Right renal pelvis (tissue), 4 donors: ENCODE measurements around the gene LSM3. TPM values are rescaled to one million over a fixed set of nuclear protein-coding genes. Genes with fewer than 3 reads are reported as not detected.
"Not testable (repeated sequence)": the region's sequence is repeated elsewhere in the genome, so short reads cannot be mapped to it uniquely, and the experiment has no call there.

Source experiments
- DNase-seq, 4 donors: peaks; one replicate each; pipeline ENCODE4 v3.0.0-alpha.2; 2013; ENCODE audit warnings: low read depth in 4 of 4, low spot score in 3 of 4, missing footprints in 1 of 4
- polyA plus RNA-seq, 4 donors: library from polyadenylated mRNA; unstranded; fragments of 120-200 nt; gene quantifications; one replicate each; pipeline ENCODE4 v1.2.1, GENCODE V29; 2013; ENCODE audit not compliant: insufficient read length in 4 of 4

LSM3 gene
- polyA plus RNA-seq, 4 donors = 17.2 to 19.5 (median 18.3) TPM

DNA sequence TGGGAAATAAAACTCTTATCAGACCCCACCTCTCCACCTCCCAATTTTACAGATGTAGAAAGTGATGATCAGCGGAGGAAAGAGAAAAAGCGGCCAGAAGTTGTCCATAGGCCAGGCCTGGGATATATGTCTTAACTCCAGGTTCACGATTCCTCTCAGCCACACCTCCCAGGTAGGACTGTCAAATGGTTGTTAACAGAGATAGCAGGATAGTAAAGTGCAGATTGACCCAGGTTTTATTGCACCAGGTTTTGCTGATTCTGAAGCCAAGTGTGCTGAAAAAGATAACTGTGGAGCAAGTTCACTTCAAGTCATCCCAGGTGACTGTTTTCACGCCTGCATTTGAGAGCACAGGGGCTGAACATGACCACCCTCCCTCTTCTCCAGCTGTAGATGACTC, 36.1 kb downstream of the LSM3 start:
- DNase-seq = no peak

DNA sequence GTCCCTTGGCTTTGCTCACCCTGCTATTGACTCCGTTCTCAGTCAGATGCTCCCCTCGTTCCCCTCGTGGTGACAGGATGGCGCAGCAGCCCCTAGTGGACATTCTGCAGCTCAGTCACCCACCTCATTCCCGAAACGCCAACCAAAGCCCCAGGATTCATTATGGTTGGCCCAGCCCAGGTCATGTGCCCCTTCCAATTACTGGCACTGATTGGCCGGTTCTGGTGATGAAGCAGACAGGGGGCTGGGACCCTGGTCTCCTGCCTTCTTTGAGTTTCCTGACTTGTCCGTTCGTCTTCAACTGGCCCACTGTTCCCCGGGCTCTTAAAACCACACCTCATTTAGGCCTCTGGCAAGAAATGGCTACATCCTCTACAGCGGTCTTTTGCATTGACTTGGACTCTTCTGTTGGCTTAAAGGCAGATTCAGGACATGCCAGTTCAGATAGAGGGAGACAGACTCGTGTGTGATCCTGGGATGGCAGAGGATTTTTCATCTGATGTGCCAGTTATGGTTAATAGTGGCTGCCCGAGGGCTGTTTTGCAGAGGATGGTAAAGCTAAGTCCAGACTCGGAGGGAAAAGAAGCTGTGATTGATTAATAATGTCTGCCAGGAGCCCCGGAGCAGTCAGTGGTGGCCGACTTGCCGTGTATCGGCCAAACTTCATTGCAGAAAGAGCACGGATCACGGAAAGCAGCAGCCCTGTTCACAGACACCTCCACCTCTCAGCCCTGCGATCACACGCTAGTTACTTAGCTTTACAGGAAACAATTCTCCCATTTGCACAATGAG, 37.8 kb downstream of the LSM3 start:
- peak in 3 of 4 donors; percentile 76 to 78 (median 78) for DNase-seq

DNA sequence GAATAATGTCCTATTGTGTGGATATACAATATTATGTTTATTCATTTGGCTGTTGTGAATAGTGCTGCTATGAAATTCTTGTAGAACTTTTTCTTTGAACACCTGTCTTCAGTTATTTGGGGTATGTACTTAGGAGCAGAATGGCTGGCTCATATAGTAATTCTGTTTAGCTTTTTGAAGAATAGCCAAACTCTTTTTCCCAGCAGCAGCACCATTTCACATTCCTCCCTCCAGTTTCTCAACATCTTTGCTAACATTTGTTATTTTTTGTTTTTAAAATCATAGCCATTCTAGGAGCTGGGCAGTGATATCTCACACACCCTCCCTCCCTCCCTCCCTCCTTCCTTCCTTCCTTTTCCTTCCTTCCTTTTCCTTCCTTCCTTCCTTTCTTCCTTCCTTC, 39.7 kb downstream of the LSM3 start:
- DNase-seq = no peak

DNA sequence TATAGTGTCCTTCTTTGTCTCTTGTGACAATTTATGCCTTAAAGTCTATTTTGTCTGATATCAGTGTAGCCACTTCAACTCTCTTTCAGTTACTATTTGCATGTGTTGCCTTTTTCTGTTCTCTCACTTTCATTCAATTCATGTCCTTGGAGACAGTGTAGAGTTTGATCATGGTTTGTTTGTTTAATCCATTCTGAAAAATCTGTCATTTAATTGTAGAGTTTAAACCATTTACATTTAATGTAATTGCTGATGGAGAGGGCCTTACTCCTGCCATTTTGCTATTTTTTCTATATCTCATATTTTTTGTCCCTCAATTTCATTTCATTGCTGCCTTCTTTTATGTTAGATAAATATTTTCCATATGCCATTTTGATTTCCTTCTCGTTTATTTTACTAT, 42.3 kb downstream of the LSM3 start:
- DNase-seq = no peak

DNA sequence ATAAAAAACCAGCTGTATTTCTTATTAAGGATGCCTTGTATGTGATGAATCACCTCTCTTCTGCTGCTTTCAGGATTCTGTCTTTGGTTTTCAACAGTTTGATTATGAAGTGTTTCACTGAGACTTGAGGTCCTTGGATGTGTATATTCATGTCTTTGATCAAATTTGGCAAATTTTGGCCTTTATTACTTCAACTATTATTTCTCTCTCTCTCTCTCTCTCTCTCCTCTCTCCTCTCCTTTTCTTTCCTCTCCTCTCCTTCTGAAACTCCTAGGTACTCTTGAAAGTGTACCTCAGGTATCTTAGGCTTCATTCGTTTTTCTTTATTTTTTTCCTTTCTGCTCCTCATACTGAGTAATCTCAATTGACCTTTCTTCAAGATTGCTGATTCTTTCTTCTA, 43.3 kb downstream of the LSM3 start:
- no peak for DNase-seq

DNA sequence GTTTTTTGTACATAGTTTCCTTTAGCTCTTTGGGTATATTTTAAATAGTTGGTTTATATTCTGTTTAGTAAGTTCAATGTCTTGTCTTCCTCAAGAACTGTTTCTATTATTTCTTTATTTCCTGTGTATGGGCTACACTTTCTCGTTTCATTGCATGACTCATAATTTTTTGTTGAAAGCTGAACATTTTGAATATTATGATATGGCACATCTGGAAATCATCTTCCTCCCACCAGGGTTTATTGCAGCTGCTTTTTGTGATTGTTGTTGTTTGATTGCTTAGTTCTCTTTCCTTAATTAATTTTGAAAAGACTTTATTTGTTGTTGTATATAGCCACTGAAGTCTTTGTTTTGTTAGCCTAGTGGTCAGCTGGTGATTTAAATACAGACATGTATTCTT, 43.8 kb downstream of the LSM3 start:
- no peak for DNase-seq

DNA sequence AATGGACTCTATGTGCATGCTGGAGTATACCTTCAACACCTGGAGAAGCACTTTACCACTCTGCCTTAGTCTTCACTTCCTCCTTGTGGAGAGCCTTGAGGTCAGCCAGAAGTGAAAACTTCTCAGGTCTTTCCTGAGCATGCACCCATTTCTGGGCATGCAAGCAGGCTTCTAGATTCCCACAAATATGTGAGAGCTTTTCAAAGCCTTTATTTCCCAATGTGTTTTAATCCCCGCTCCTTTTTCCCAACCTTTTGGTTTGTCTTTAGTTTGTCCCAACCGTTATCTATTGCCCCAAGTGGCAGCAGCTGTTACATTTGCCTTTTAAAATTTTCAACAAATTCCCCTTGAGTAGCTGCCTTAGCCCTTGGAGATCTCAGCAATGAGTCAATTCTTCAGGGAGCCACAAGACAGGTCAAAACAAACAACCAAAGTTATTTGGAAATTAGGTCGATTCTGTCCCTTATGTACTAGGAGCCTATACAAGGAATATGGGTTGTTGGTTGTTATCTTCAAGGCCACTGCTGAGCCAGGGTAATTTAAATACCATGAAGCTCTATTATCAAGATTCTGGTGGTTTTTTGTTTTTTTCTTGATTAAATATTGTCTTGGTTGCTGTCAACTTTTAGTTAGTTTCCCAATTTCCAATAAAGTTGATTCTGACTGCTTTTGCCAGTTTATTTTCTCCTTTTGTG, 44.4 kb downstream of the LSM3 start:
- no peak for DNase-seq

DNA sequence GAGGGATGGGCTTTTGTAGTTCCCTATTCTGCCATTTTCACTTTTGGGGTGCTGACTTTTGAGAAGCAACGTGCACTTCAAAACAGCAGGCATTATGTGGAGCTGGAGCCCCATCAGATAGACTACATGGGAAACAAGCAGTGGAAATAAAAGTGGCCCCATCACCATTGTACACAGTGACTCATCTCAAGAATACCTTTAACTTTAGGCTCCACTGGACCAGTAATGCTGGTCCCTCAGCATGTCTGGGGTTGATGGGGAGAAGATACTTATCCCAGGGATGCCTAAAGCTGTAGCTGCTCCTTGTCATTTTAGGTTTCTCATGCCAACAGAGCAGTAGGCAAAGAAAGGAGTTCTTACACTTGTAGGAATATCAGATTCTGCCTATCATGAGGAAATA, 45.0 kb downstream of the LSM3 start:
- DNase-seq = no peak

DNA sequence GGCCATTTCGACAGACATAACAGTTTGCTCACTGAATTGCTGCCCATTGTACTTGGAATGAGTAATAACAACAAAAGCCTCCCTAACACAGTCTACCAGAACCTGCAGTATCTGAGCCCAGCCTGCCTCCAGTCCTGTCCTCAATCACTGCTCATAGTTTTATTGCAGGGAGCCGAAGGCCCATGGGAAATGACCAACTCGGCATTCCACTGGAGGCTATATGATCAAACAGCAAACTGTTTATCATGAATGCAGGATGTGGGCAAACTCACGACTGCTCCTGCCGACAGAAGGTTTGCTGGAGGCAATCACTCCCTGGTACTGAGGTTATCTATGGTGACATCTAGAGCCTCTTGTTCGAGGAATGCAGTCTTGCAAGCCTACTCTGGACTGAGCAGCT, 46.3 kb downstream of the LSM3 start:
- no peak for DNase-seq

DNA sequence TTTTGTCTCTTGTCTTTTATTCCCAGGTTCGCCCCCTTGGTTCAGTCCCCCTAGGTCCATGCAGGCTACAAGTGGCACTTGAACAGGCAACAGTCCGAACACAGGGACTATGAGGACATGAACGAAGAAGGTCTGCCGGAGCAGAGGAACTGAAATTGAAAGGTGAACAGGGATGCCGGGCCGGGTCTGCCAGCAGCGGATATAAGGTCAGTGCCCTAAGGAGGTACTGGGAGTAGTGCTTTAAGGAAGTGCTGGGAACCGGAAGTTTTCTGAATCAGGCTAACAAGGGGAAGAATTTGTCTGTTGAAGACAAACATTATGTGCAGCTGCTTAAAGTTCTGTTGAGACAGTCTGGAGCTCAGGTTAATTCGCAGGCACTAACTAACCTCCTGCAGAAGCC, 46.8 kb downstream of the LSM3 start:
- no peak for DNase-seq

DNA sequence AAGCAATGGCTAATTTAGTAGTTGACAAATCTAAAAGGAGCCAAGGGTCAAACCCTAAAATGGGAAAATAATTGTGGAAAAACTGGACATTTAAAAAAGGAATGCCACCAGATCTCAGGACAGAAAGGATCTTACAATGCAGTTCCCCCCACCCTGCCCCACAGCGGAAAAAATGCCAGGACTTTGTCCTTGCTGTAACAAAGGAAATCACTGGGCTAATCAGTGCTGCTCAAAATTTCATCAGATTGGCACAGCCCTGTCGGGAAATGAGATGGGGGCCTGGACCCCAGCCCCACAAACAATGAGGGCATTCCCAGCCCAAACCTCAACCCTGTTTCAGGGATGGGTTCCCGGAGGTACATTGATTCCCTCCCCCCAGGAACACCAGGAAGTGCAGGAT, 47.7 kb downstream of the LSM3 start:
- not testable (repeated sequence) for DNase-seq

DNA sequence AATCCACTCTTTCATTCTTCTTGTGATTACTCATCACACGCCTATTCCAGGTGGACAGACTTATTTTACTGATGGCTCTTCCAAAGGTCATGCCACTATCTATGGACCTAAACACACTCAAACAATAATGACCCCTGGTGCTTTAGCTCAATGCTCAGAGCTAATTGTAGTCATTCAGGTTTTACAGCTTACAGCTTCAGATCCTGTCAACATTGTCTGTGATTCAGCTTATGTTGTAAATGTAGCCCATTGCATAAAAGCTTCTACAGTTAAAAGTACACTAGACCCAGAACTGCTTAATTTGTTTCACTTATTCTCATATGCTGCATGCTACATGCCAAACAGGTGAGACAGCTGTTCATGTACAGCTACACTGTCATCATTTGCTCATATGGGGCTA, 49.2 kb downstream of the LSM3 start:
- DNase-seq = no peak

DNA sequence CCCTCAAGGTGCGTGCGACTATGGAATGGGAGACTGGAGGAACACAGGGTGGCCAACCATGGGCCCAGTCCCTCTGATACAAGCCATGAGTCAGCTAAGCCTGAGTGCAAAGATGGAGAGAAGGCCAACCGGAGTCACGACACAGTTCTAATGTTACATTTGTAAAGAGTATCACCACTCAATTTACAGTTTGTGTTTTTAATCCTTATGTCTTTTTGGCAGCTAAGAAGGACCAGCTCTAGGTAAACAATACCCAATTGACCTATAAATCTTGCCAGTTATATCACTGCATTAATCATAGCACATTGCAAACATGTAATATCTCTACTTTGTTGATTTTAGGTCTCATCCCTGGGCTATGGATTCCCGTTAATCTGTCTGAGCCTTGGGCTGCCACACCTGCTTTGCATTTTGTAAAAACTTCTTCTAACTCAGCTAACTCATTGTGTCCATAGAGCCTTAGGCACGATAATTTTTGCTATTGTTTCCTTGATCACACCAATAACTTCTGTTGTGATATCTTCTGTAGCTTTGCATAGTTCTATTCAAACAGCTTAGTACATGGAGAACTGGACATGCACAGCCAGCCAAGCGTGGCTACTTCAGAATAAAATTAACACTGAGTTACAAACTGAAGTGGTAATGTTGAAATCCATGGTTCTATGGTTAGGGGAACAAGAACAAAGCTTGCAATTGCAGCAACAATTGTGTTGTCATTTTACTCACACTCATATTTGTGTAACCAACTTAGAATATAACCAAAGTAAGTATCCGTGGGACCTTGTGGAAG, 50.3 kb downstream of the LSM3 start:
- DNase-seq = no peak

DNA sequence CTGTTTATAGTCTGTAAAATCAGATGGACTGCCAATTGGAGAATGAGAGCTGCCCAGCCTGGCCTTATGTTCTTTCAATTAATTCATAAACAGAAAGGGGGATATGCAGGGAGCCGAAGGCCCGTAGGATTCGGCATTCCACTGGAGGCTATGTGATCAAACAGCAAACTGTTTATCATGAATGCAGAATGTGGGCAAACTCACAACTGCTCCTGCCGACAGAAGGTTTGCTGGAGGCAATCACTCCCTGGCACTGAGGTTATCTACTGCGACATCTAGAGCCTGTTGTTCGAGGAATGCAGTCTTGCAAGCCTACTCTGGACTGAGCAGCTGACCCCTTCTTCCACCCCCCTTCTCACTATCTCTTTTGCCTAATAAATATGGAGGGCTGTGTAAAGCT, 51.1 kb downstream of the LSM3 start:
- DNase-seq = not testable (repeated sequence)

DNA sequence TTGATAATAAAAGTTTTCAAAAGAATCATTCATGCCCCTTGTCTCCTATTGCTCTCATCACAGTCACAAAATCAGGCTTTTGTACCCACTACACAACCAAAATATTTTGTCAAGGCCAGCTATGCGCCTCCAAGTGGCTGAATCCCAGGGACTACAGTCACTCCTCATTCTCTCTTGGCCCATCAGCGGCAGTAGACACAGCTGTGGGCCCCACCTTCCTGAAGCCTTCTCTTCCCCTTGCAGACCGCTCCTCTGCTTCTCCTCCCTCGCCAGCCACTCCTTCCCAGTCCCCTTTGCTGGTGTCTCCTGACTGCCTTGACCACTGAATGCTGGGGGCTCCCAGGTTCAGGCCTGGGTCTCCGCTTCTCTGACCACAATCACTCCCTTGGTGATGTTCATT, 52.1 kb downstream of the LSM3 start:
- DNase-seq = no peak

DNA sequence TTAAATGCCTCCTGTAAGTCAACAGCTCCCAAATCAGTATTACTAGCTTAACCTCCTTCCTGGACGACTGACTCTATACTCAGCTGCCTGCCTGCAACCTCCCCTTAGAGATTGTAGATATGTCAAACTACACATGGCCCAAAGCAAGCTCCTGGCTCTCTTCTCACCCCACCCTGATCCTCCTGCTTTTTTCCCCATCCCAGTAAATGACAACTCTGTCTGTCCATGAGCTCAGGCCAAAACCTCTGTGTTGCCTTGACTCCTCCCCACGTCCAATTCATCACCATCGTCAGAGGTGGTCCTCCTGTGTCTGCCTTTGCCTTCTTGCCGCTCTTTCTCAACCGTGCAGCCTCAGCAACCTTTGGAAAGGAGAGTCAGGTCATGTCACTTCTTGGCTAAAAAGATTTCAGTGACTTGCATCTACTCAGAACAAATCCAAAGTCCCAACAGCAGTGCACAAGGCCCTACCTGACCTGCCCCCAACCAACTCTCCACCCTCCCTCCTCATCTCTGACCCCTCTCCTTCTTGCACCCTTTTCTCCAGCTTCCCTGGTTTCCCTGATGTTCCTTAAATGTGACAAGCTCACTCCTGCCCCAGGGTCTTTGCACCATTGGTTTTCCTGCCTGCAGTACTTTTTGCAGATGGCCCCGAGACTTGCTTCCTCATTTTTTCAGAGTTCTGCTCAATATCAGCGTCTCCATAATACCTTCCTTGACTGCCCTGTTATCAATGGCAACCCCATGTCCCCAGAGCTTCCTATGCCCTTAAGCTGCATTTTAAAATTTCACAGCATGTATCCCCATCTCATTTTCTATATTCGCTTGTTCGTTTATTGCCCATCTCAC, 52.8 kb downstream of the LSM3 start:
- no peak for DNase-seq

DNA sequence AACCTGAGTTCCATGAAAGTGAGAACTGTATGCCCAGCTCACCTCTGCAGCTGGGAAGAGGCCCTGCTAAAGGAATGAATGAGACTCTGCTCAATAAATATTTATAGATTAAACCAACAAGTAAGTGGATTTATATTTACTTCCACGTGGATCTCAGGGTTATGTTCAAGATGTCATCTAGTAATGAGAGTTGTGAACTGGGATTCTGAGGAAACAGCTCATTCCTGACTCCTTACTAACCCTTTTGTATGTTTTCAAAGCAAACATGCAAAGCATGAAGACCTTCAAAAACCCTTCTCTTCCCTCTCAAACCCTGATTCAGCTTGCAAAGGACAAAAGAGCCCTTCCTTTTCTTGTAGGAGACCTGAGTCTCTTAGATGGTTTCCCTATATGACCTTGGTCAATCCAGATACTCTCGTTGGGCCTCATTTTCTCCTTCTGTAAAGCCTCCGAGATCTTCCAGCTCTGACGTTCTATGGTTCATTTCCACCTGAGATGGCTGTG, 53.4 kb downstream of the LSM3 start:
- no peak for DNase-seq

DNA sequence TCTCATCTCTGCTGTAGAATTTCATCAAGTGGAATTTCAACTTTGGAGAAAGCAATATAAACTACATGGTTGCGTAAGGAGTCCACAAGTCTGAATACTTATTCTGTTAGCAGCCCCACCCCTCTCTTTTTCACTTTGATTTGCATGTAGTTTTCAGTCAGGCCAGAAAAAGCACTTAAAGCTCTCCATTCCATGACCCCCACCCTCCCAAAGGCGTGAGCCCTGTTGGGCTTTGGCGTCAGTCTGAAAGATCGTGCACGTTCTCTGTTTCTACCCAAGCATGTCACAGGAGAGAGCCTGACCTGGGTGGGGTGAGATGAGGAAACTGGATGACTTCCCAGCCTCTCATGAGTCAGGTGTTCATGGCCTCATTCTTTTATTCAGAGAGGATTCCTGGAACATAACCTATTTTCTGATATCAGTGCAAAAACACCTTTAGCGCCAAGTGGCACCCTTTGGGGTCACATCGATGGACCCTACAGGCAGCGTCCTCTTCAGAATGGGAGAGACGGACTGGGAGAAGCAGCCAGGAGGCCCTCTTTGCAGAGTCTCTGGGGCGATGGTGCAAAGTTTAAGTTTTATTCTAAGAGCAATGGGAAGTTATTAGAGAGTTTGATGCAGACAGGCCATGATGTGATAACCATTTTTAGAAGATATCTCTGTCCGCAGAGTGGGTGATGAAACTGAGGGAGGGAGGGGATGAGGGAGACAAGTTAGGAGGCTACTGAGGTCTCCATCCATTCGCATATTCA, 55.8 kb downstream of the LSM3 start:
- DNase-seq = no peak

DNA sequence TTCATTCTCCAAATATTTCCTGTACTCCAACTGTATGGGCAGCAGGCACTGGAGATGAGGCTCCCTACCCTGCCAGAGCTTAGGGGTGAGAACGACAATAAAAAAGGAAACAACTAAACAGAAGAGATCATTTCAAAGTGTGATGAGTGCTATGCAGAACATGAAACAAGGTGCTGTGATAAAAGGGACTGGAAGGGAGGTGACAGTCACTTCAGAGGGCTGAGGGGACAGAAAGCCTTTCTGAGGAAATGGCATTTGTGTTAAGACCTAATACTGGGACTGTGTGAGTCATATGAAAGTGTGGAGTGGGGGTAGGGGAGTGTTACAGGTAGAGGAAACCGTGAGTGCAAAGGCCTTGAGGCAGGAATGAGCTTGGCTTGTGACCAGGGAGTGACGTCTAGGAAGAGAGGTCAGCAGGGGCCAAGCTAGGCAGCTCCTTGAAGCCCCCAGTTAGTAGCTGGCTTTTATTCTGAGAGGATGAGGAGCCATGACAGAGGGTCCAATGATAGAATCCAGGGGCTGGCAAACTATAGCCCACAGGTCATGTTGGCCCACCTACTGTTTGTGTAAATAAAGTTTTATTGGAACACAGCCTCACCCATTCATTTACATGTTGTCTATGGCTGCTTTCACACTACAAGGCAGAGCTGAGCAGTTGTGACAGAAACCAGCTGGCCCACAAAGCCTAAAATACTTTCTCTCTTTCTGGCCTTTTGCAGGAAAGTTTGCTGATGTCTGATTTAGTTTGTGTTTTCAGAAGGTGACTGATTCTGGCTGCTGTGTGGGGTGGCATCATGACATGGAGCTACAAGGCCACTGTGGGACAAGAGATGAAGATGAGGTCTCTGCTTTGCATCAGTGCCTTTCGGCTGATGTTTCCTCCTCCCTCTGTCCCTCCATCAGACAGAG, 56.6 kb downstream of the LSM3 start:
- no peak for DNase-seq
